OCI-LY3 (cell line): ENCODE data around the gene DAP.

Experiments used
- H2AFZ ChIP-seq: fragments of 200-600, 300-600 bp; shearing (Covaris generic); 2 replicates; pipeline ENCODE4 v1.6.0; 2014; ENCODE audit warnings: antibody characterized with exemption, low read depth, low read length
- H3K27ac ChIP-seq: fragments of 200-600, 300-600 bp; sonication (generic); 2 replicates; pipeline ENCODE4 v1.5.1; 2014; ENCODE audit warnings: mild to moderate bottlenecking, low read length, moderate library complexity, mixed read lengths
- H3K27me3 ChIP-seq: fragments of 200-600, 300-600 bp; sonication (generic); 2 replicates; pipeline ENCODE4 v1.6.1; 2014; ENCODE audit warnings: low read depth, low read length, mixed read lengths
- H3K36me3 ChIP-seq: fragments of 200-600, 300-600 bp; sonication (generic); replicated peaks from 2 replicates; pipeline ENCODE3; 2014; ENCODE audit warnings: low read depth, low read length, mixed read lengths
- H3K4me1 ChIP-seq: fragments of 300-600, 200-600 bp; sonication (generic); 2 replicates; pipeline ENCODE4 v1.6.1; 2014; ENCODE audit warnings: low read length, mixed read lengths
- H3K4me2 ChIP-seq: fragments of 200-600, 300-600 bp; sonication (generic); 2 replicates; pipeline ENCODE4 v1.6.1; 2014; ENCODE audit warnings: low read length, mixed read lengths
- H3K4me3 ChIP-seq: fragments of 300-600, 200-600 bp; sonication (generic); 2 replicates; pipeline ENCODE4 v1.5.1; 2014; ENCODE audit warnings: antibody characterized with exemption, mild to moderate bottlenecking, low read length, moderate library complexity
- H3K79me2 ChIP-seq: fragments of 300-600, 200-600 bp; shearing (Covaris generic); 2 replicates; pipeline ENCODE4 v1.6.1; 2014; ENCODE audit warnings: mild to moderate bottlenecking, low read length, mixed read lengths
- H3K9ac ChIP-seq: fragments of 300-600, 200-600 bp; shearing (Covaris generic); 2 replicates; pipeline ENCODE4 v1.6.0; 2014; ENCODE audit warnings: mild to moderate bottlenecking, low read length, moderate library complexity
- H3K9me3 ChIP-seq: fragments of 200-600, 300-600 bp; shearing (Covaris generic); 2 replicates; pipeline ENCODE4 v1.6.1; 2014; ENCODE audit warnings: low read length, mixed read lengths; ENCODE audit not compliant: insufficient read depth
- H4K20me1 ChIP-seq: fragments of 200-600, 300-600 bp; sonication (generic); 2 replicates; pipeline ENCODE4 v1.6.1; 2016; ENCODE audit warnings: low read length, mixed read lengths; ENCODE audit not compliant: insufficient read depth
- CTCF ChIP-seq: fragments of 200-600, 300-600 bp; sonication (generic); IDR thresholded peaks from 2 replicates; pipeline ENCODE4 v1.5.1; 2014; ENCODE audit warnings: antibody characterized with exemption, low read length, low read depth
- EZH2phosphoT487 ChIP-seq: fragments of 200-600 bp; shearing (Covaris generic); IDR thresholded peaks from 2 replicates; pipeline ENCODE4 v1.6.1; 2018; ENCODE audit warnings: antibody characterized with exemption, mixed run types, low read depth

The DAP gene

GRCh38 chr5:10726913-10727517 lies 34.0 kb downstream of the DAP start:
- H2AFZ ChIP-seq: no peak overlapping the region
- no peak overlapping the region for H3K9ac ChIP-seq
- TF ChIP-seq EZH2phosphoT487 (no peak), CTCF (no peak)
- H3K79me2 ChIP-seq: no peaks in the 10 kb centered on the region
- no peaks in the 10 kb centered on the region for H3K27me3 ChIP-seq
- peaks cover 4% of the 10 kb centered on the region; the same call in 1 of the 2 replicates for H4K20me1 ChIP-seq
- peaks cover 18% of the 10 kb centered on the region for H3K4me1 ChIP-seq
- no peaks in the 10 kb centered on the region for H3K9me3 ChIP-seq
- H3K36me3 ChIP-seq: peaks cover 5% of the 10 kb centered on the region
- H3K27ac ChIP-seq: no peak overlapping the region
- H3K4me3 ChIP-seq: no peak overlapping the region
- peak overlapping the region; percentile 14; the same call in 1 of the 2 replicates for H3K4me2 ChIP-seq

GRCh38 chr5:10726179-10726912 lies 34.7 kb downstream of the DAP start:
- Histone ChIP-seq H3K36me3 (peaks cover 3% of the 10 kb centered on the region), H3K9ac (no peak overlapping the region), H3K4me3 (no peak overlapping the region), H3K79me2 (no peaks in the 10 kb centered on the region), H3K4me1 (peaks cover 16% of the 10 kb centered on the region), H4K20me1 (peaks cover 2% of the 10 kb centered on the region; the same call in 1 of the 2 replicates), H3K4me2 (no peak overlapping the region), H2AFZ (no peak overlapping the region), H3K27ac (no peak overlapping the region), H3K27me3 (no peaks in the 10 kb centered on the region), H3K9me3 (no peaks in the 10 kb centered on the region)
- TF ChIP-seq EZH2phosphoT487: no peak
- no peak for TF ChIP-seq CTCF

GRCh38 chr5:10725636-10726035 lies 35.4 kb downstream of the DAP start:
- Histone ChIP-seq H3K36me3 (peaks cover 3% of the 10 kb centered on the region), H3K27me3 (no peaks in the 10 kb centered on the region), H2AFZ (no peak overlapping the region), H3K4me2 (no peak overlapping the region), H4K20me1 (peaks cover 2% of the 10 kb centered on the region; the same call in 1 of the 2 replicates), H3K4me3 (no peak overlapping the region), H3K79me2 (no peaks in the 10 kb centered on the region), H3K4me1 (peaks cover 16% of the 10 kb centered on the region), H3K27ac (no peak overlapping the region), H3K9ac (no peak overlapping the region), H3K9me3 (no peaks in the 10 kb centered on the region)
- TF ChIP-seq EZH2phosphoT487: no peak
- no peak for TF ChIP-seq CTCF

GRCh38 chr5:10724781-10725507 lies 36.1 kb downstream of the DAP start:
- H3K36me3 ChIP-seq: peaks cover 3% of the 10 kb centered on the region

More at GRCh38 chr5:10724781-10725507, 36.1 kb downstream of the DAP start:
- no peak overlapping the region for H3K9ac ChIP-seq
- no peak overlapping the region for H3K27ac ChIP-seq
- TF ChIP-seq CTCF: no peak
- TF ChIP-seq EZH2phosphoT487: no peak
- no peaks in the 10 kb centered on the region for H3K27me3 ChIP-seq
- no peak overlapping the region for H3K4me3 ChIP-seq
- H3K4me2 ChIP-seq: no peak overlapping the region
- H3K79me2 ChIP-seq: no peaks in the 10 kb centered on the region
- no peaks in the 10 kb centered on the region; the same call in 1 of the 2 replicates for H4K20me1 ChIP-seq
- peaks cover 14% of the 10 kb centered on the region for H3K4me1 ChIP-seq
- H3K9me3 ChIP-seq: no peaks in the 10 kb centered on the region
- no peak overlapping the region for H2AFZ ChIP-seq
